Right lobe of liver (tissue), 4 donors: Measurements from ENCODE around the gene ITGA3.

ENCODE experiments used
- POLR2A ChIP-seq: fragments of 450-650 bp; IDR thresholded peaks from one replicate; pipeline ENCODE4 v1.6.1; 2017; ENCODE audit warnings: antibody characterized with exemption, mild to moderate bottlenecking
- TF ChIP-seq, protein P1 (sequence below), 4 donors: fragments of 200-600 bp in 3 of 4; fragments of 450-650 bp in 1 of 4; IDR thresholded peaks; one replicate each; pipeline versions ENCODE4 v1.5.1 to v1.8.0; 2016 to 2022; ENCODE audit warnings: antibody characterized with exemption in 4 of 4, mild to moderate bottlenecking in 2 of 4
- donor health status: DM: no; HTN: no; CAD: no.
- donor health status: DM: no; HTN: no; CAD: no.
- donor health status: DM: no; HTN: yes; CAD: no.

DNA sequence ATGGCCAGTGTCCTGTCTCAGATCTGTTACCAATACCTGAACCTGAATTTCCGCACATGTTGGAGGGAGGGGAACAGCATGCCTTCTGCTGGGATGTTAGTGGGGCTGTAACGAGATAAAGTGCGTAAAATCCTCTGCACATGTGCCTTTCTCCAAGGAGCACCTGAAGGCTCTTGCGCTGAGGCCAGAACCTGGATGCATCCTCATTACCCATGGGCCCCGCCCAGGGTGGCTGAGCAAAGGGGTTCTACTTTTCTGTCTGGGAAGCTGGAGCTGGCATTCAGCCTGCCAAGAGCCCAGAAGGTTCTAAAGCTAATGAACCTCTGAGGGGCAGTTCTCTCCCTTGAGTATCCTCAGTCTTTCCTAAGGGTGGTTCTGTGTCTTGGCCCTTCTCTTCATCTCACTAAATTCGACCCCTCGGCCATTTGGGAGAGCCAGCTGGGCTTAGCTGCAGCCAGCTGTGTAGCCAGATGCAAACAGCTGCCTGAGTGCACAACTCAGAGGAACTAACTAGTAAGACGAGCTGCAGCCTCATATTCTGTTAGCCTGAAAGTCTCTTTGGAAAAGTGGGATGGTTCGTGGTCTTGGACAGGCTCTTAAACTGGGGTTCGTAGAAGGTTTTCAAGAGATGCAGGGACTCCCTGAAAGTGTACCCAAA lies 2.5 kb downstream of the ITGA3 start:
- no peak for TF ChIP-seq POLR2A
- TF ChIP-seq, protein P1, sequence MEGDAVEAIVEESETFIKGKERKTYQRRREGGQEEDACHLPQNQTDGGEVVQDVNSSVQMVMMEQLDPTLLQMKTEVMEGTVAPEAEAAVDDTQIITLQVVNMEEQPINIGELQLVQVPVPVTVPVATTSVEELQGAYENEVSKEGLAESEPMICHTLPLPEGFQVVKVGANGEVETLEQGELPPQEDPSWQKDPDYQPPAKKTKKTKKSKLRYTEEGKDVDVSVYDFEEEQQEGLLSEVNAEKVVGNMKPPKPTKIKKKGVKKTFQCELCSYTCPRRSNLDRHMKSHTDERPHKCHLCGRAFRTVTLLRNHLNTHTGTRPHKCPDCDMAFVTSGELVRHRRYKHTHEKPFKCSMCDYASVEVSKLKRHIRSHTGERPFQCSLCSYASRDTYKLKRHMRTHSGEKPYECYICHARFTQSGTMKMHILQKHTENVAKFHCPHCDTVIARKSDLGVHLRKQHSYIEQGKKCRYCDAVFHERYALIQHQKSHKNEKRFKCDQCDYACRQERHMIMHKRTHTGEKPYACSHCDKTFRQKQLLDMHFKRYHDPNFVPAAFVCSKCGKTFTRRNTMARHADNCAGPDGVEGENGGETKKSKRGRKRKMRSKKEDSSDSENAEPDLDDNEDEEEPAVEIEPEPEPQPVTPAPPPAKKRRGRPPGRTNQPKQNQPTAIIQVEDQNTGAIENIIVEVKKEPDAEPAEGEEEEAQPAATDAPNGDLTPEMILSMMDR (IDR thresholded peaks at IDR 0.05): no peak
